Activated naive CD8-positive, alpha-beta T cell treated with anti-CD3 and anti-CD28 coated beads, Interleukin-2, amount 50 U/mL, for 24 hours (primary cell): ENCODE data around the gene UBXN10.
"Not testable (repeated sequence)": the region's sequence is repeated elsewhere in the genome, so short reads cannot be mapped to it uniquely, and the experiment has no call there.

Source experiments
- ATAC-seq: fragments of 150-1000 bp; cut with Tn5 transposase; one replicate; pipeline ENCODE4 v1.10.0; 2021
- DNase-seq: peaks from one replicate; pipeline ENCODE4 v3.0.0; 2021
- H3K27ac Mint-ChIP-seq: one replicate; pipeline ENCODE4 v1.8.0; 2021; ENCODE audit warnings: mild to moderate bottlenecking, mixed read lengths
- H3K27me3 Mint-ChIP-seq: one replicate; pipeline ENCODE4 v1.8.0; 2021; ENCODE audit warnings: mixed read lengths
- H3K36me3 Mint-ChIP-seq: one replicate; pipeline ENCODE4 v1.8.0; 2021; ENCODE audit warnings: low read depth, mixed read lengths
- H3K4me1 Mint-ChIP-seq: one replicate; pipeline ENCODE4 v1.8.0; 2021; ENCODE audit warnings: mixed read lengths
- H3K4me3 Mint-ChIP-seq: one replicate; pipeline ENCODE4 v1.8.0; 2021; ENCODE audit warnings: mild to moderate bottlenecking, moderate library complexity, mixed read lengths
- H3K9me3 Mint-ChIP-seq: one replicate; pipeline ENCODE4 v1.8.0; 2021; ENCODE audit warnings: mixed read lengths

The UBXN10 gene

GRCh38 chr1:20198296-20198695, 12.4 kb downstream of the UBXN10 start:
- H3K4me3 Mint-ChIP-seq, result no peak overlapping the region
- no peak overlapping the region for H3K27ac Mint-ChIP-seq
- no peaks in the 10 kb centered on the region for H3K9me3 Mint-ChIP-seq
- H3K36me3 Mint-ChIP-seq, result no peaks in the 10 kb centered on the region
- peaks cover 39% of the 10 kb centered on the region for H3K27me3 Mint-ChIP-seq
- peaks cover 4% of the 10 kb centered on the region for H3K4me1 Mint-ChIP-seq
- no peak for DNase-seq
- ATAC-seq, result no peak

GRCh38 chr1:20198918-20199317, 13.0 kb downstream of the UBXN10 start:
- Mint-ChIP-seq H3K4me3 (no peak overlapping the region), H3K4me1 (peaks cover 4% of the 10 kb centered on the region), H3K9me3 (no peaks in the 10 kb centered on the region), H3K36me3 (no peaks in the 10 kb centered on the region), H3K27me3 (peaks cover 42% of the 10 kb centered on the region), H3K27ac (no peak overlapping the region)
- no peak for ATAC-seq
- no peak for DNase-seq

- Mint-ChIP-seq H3K27ac (no peak overlapping the region), H3K4me3 (no peak overlapping the region), H3K4me1 (peaks cover 4% of the 10 kb centered on the region), H3K36me3 (no peaks in the 10 kb centered on the region), H3K9me3 (no peaks in the 10 kb centered on the region), H3K27me3 (peaks cover 38% of the 10 kb centered on the region)
- ATAC-seq, result no peak
- no peak for DNase-seq
Measured at GRCh38 chr1:20199403-20199802, 13.5 kb downstream of the UBXN10 start.

GRCh38 chr1:20199840-20200239, 13.9 kb downstream of the UBXN10 start:
- H3K4me3 Mint-ChIP-seq, result no peak overlapping the region
- DNase-seq (no peak), ATAC-seq (no peak)
- H3K4me1 Mint-ChIP-seq, result peaks cover 4% of the 10 kb centered on the region
- H3K27me3 Mint-ChIP-seq, result peaks cover 38% of the 10 kb centered on the region
- no peak overlapping the region for H3K27ac Mint-ChIP-seq
- H3K36me3 Mint-ChIP-seq, result no peaks in the 10 kb centered on the region
- no peaks in the 10 kb centered on the region for H3K9me3 Mint-ChIP-seq

- Mint-ChIP-seq H3K27ac (no peak overlapping the region), H3K36me3 (no peaks in the 10 kb centered on the region), H3K27me3 (peaks cover 32% of the 10 kb centered on the region), H3K4me1 (no peaks in the 10 kb centered on the region), H3K4me3 (no peak overlapping the region), H3K9me3 (no peaks in the 10 kb centered on the region)
- DNase-seq (no peak), ATAC-seq (no peak)
Measured at GRCh38 chr1:20200966-20201365, 15.1 kb downstream of the UBXN10 start.

- Mint-ChIP-seq H3K4me1 (peaks cover 2% of the 10 kb centered on the region), H3K27ac (no peak overlapping the region), H3K36me3 (no peaks in the 10 kb centered on the region), H3K9me3 (no peaks in the 10 kb centered on the region), H3K4me3 (no peak overlapping the region), H3K27me3 (peaks cover 28% of the 10 kb centered on the region)
- no peak for ATAC-seq
- no peak for DNase-seq
Measured at GRCh38 chr1:20202166-20202565, 16.3 kb downstream of the UBXN10 start.

- DNase-seq, result no peak
- ATAC-seq, result no peak
- H3K27me3 Mint-ChIP-seq, result peaks cover 22% of the 10 kb centered on the region
- peaks cover 47% of the 10 kb centered on the region for H3K4me1 Mint-ChIP-seq
- no peaks in the 10 kb centered on the region for H3K36me3 Mint-ChIP-seq
- H3K27ac Mint-ChIP-seq, result no peak overlapping the region
- no peaks in the 10 kb centered on the region for H3K9me3 Mint-ChIP-seq
- no peak overlapping the region for H3K4me3 Mint-ChIP-seq
Measured at GRCh38 chr1:20207546-20207945, 21.6 kb downstream of the UBXN10 start.

GRCh38 chr1:20209471-20209870, 23.6 kb downstream of the UBXN10 start:
- DNase-seq (no peak), ATAC-seq (no peak)
- Mint-ChIP-seq H3K4me3 (peak overlapping the region; percentile 20), H3K9me3 (no peaks in the 10 kb centered on the region), H3K27me3 (peaks cover 30% of the 10 kb centered on the region), H3K36me3 (no peaks in the 10 kb centered on the region), H3K4me1 (peaks cover 52% of the 10 kb centered on the region), H3K27ac (peak overlapping the region; percentile 67)

- Mint-ChIP-seq H3K4me3 (peak overlapping the region; percentile 21), H3K27me3 (peaks cover 44% of the 10 kb centered on the region), H3K27ac (peak overlapping the region; percentile 79), H3K4me1 (peaks cover 52% of the 10 kb centered on the region), H3K36me3 (no peaks in the 10 kb centered on the region), H3K9me3 (no peaks in the 10 kb centered on the region)
- ATAC-seq (peak; percentile 69), DNase-seq (no peak)
Measured at GRCh38 chr1:20210736-20211460, 25.0 kb downstream of the UBXN10 start.

GRCh38 chr1:20211511-20211931, 25.6 kb downstream of the UBXN10 start:
- H3K36me3 Mint-ChIP-seq, result no peaks in the 10 kb centered on the region
- DNase-seq (peak; percentile 32), ATAC-seq (peak; percentile 73)
- H3K9me3 Mint-ChIP-seq, result no peaks in the 10 kb centered on the region
- H3K4me3 Mint-ChIP-seq, result peak overlapping the region; percentile 59
- H3K27ac Mint-ChIP-seq, result peak overlapping the region; percentile 79
- peaks cover 52% of the 10 kb centered on the region for H3K4me1 Mint-ChIP-seq
- H3K27me3 Mint-ChIP-seq, result peaks cover 50% of the 10 kb centered on the region

- no peak for ATAC-seq
- no peaks in the 10 kb centered on the region for H3K36me3 Mint-ChIP-seq
- DNase-seq, result no peak
- H3K4me3 Mint-ChIP-seq, result peak overlapping the region; percentile 59
- peaks cover 50% of the 10 kb centered on the region for H3K4me1 Mint-ChIP-seq
- H3K27me3 Mint-ChIP-seq, result peaks cover 51% of the 10 kb centered on the region
- no peaks in the 10 kb centered on the region for H3K9me3 Mint-ChIP-seq
- peak overlapping the region; percentile 79 for H3K27ac Mint-ChIP-seq
Measured at GRCh38 chr1:20212085-20212684, 26.3 kb downstream of the UBXN10 start.

GRCh38 chr1:20212685-20213331, 26.9 kb downstream of the UBXN10 start:
- H3K4me3 Mint-ChIP-seq, result peak overlapping the region; percentile 59
- peak; percentile 72 for DNase-seq
- no peaks in the 10 kb centered on the region for H3K9me3 Mint-ChIP-seq
- H3K36me3 Mint-ChIP-seq, result no peaks in the 10 kb centered on the region
- peak; percentile 25 for ATAC-seq
- H3K4me1 Mint-ChIP-seq, result peaks cover 43% of the 10 kb centered on the region
- H3K27me3 Mint-ChIP-seq, result peaks cover 51% of the 10 kb centered on the region
- peak overlapping the region; percentile 79 for H3K27ac Mint-ChIP-seq

GRCh38 chr1:20215716-20216115, 29.8 kb downstream of the UBXN10 start:
- no peaks in the 10 kb centered on the region for H3K9me3 Mint-ChIP-seq
- no peaks in the 10 kb centered on the region for H3K36me3 Mint-ChIP-seq
- peaks cover 22% of the 10 kb centered on the region for H3K4me1 Mint-ChIP-seq
- H3K27me3 Mint-ChIP-seq, result peaks cover 51% of the 10 kb centered on the region
- no peak overlapping the region for H3K4me3 Mint-ChIP-seq
- no peak overlapping the region for H3K27ac Mint-ChIP-seq
- DNase-seq (no peak), ATAC-seq (no peak)

- peak; percentile 50 for ATAC-seq
- H3K9me3 Mint-ChIP-seq, result no peaks in the 10 kb centered on the region
- H3K27me3 Mint-ChIP-seq, result peaks cover 43% of the 10 kb centered on the region
- DNase-seq, result no peak
- H3K4me3 Mint-ChIP-seq, result no peak overlapping the region
- no peak overlapping the region for H3K27ac Mint-ChIP-seq
- no peaks in the 10 kb centered on the region for H3K36me3 Mint-ChIP-seq
- H3K4me1 Mint-ChIP-seq, result peaks cover 13% of the 10 kb centered on the region
Measured at GRCh38 chr1:20216574-20216973, 30.7 kb downstream of the UBXN10 start.

GRCh38 chr1:20219053-20219452, 33.2 kb downstream of the UBXN10 start:
- H3K4me3 Mint-ChIP-seq, ATAC-seq, H3K36me3 Mint-ChIP-seq, H3K9me3 Mint-ChIP-seq, H3K4me1 Mint-ChIP-seq, DNase-seq, H3K27ac Mint-ChIP-seq: not testable (repeated sequence)
- H3K27me3 Mint-ChIP-seq, result peaks cover 39% of the 10 kb centered on the region
